Mesenchymal stem cell (in vitro differentiated cells and primary cell): ENCODE data around the gene PHTF2.

Experiments used
- DNase-seq: peaks from one replicate; pipeline ENCODE4 v3.0.0-alpha.2; 2013
- H2AFZ ChIP-seq: one replicate; pipeline ENCODE4 v1.6.1; 2013; ENCODE audit warnings: low read depth, mild to moderate bottlenecking, control low read depth, inconsistent platforms, low read length, moderate library complexity
- H2AK5ac ChIP-seq: 2 replicates; pipeline ENCODE4 v1.6.1; 2013; ENCODE audit warnings: low read length, moderate library complexity, mild to moderate bottlenecking, inconsistent platforms; ENCODE audit not compliant: severe bottlenecking
- H2BK120ac ChIP-seq: one replicate; pipeline ENCODE4 v1.6.1; 2013; ENCODE audit warnings: low read depth, mild to moderate bottlenecking, inconsistent platforms, low read length, moderate library complexity
- H2BK12ac ChIP-seq, 2 experiments: one replicate each; pipeline ENCODE4 v1.6.1; 2013; ENCODE audit warnings: inconsistent platforms in 2 of 2, low read length in 2 of 2, mild to moderate bottlenecking in 2 of 2, moderate library complexity in 2 of 2, control low read depth in 1 of 2
- H2BK15ac ChIP-seq: one replicate; pipeline ENCODE4 v1.6.1; 2013; ENCODE audit warnings: mild to moderate bottlenecking, low read depth, inconsistent platforms; ENCODE audit not compliant: poor library complexity, severe bottlenecking
- H2BK5ac ChIP-seq: 2 replicates; pipeline ENCODE4 v1.6.1; 2013; ENCODE audit warnings: low read depth, mild to moderate bottlenecking, low read length, control low read depth, inconsistent platforms; ENCODE audit not compliant: poor library complexity, severe bottlenecking
- H3K14ac ChIP-seq, 2 experiments: one replicate each; pipeline ENCODE4 v1.6.1; 2013; ENCODE audit warnings: inconsistent platforms in 2 of 2, low read length in 2 of 2, control low read depth in 1 of 2, mild to moderate bottlenecking in 1 of 2, moderate library complexity in 1 of 2
- H3K18ac ChIP-seq, 2 experiments: one replicate each; pipeline ENCODE4 v1.6.1; 2013; ENCODE audit warnings: inconsistent platforms in 2 of 2, low read length in 2 of 2, control low read depth in 1 of 2, low read depth in 1 of 2, mild to moderate bottlenecking in 1 of 2
- H3K23ac ChIP-seq, 2 experiments: one replicate each; pipeline ENCODE4 v1.6.1; 2013; ENCODE audit warnings: inconsistent platforms in 2 of 2, low read length in 2 of 2, mild to moderate bottlenecking in 2 of 2, moderate library complexity in 2 of 2, control low read depth in 1 of 2
- H3K27ac ChIP-seq: 2 replicates; pipeline ENCODE4 v1.5.1; 2013; ENCODE audit warnings: mild to moderate bottlenecking, moderate library complexity, low read length, control low read depth, inconsistent platforms; ENCODE audit not compliant: poor library complexity, severe bottlenecking
- H3K27me3 ChIP-seq, 2 experiments: 2 replicates each; pipeline versions ENCODE4 v1.6.1 to v1.7.0; 2013; ENCODE audit warnings: low read length in 2 of 2, mild to moderate bottlenecking in 2 of 2, moderate library complexity in 2 of 2, control low read depth in 1 of 2, inconsistent platforms in 1 of 2; ENCODE audit not compliant: control insufficient read depth in 1 of 2, insufficient read depth in 1 of 2
- H3K36me3 ChIP-seq, 2 experiments: 2 replicates each; pipeline versions ENCODE4 v1.6.1 to v1.7.0; 2013; ENCODE audit warnings: low read length in 2 of 2, control low read depth in 1 of 2, inconsistent platforms in 1 of 2, low read depth in 1 of 2, mild to moderate bottlenecking in 1 of 2; ENCODE audit not compliant: insufficient read depth in 2 of 2, control insufficient read depth in 1 of 2
- H3K4ac ChIP-seq, 2 experiments: one replicate each; pipeline ENCODE4 v1.6.1; 2013; ENCODE audit warnings: inconsistent platforms in 2 of 2, low read length in 2 of 2, mild to moderate bottlenecking in 2 of 2, moderate library complexity in 2 of 2, control low read depth in 1 of 2, low read depth in 1 of 2
- H3K4me1 ChIP-seq: 2 replicates; pipeline ENCODE4 v1.6.1; 2013; ENCODE audit warnings: low read depth, low read length, control low read depth; ENCODE audit not compliant: control insufficient read depth, insufficient read depth
- H3K4me2 ChIP-seq: 2 replicates; pipeline ENCODE4 v1.6.1; 2013; ENCODE audit warnings: low read length, mild to moderate bottlenecking, inconsistent platforms; ENCODE audit not compliant: poor library complexity, severe bottlenecking
- H3K4me3 ChIP-seq, 2 experiments: 2 replicates each; pipeline versions ENCODE4 v1.5.1 to v1.7.0; 2013; ENCODE audit warnings: low read length in 2 of 2, mild to moderate bottlenecking in 2 of 2, control low read depth in 1 of 2, low read depth in 1 of 2; ENCODE audit not compliant: insufficient read depth in 1 of 2
- H3K79me1 ChIP-seq: replicated peaks from 2 replicates; pipeline ENCODE4 v1.6.1; 2013; ENCODE audit warnings: mild to moderate bottlenecking, control low read depth, low read length, inconsistent platforms; ENCODE audit not compliant: poor library complexity, severe bottlenecking
- H3K9ac ChIP-seq: 2 replicates; pipeline ENCODE4 v1.7.0; 2013; ENCODE audit warnings: mild to moderate bottlenecking, low read length, moderate library complexity
- H3K9me3 ChIP-seq: 2 replicates; pipeline ENCODE4 v1.7.0; 2013; ENCODE audit warnings: mild to moderate bottlenecking, low read length; ENCODE audit not compliant: control insufficient read depth
- H4K8ac ChIP-seq: one replicate; pipeline ENCODE4 v1.6.1; 2013; ENCODE audit warnings: inconsistent platforms, mild to moderate bottlenecking, low read length, moderate library complexity
- H4K91ac ChIP-seq: one replicate; pipeline ENCODE4 v1.6.1; 2013; ENCODE audit warnings: mild to moderate bottlenecking, low read length, inconsistent platforms
- WGBS: methylation state at CpG from one replicate; pipeline ENCODE4 v1.1.7; 2013; ENCODE audit warnings: mixed read lengths; 5-methylcytosine and 5-hydroxymethylcytosine counted together

PHTF2 gene

DNA sequence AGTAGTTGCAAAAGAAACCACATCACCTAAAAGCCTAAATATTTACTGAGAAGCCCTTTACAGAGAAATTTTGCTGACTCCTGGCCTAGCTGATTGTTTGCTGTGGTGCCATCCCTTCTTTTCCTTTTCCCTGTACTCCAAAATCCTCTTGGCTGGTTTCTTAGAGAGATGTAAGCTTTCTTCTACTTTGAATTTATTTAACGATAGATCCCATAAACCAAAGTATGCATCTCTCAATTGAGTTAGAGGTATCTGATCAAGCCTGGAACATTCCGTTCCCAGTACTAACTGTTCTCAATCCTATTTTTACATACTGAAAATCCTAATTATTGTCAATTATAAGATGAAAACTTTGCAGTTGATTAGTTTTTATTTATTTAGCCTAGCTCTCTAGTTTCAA is 6.6 kb upstream of the PHTF2 start:
- no peak overlapping the region for H4K91ac ChIP-seq
- 60% methylated on average over 1 of the region's 2 CpGs for WGBS
- H3K14ac ChIP-seq = no peak overlapping the region
- no peak overlapping the region for H3K4me2 ChIP-seq
- no peak overlapping the region for H3K4me3 ChIP-seq
- H3K79me1 ChIP-seq = peaks cover 6% of the 10 kb centered on the region
- no peak overlapping the region for H4K8ac ChIP-seq
- H3K27ac ChIP-seq = no peak overlapping the region
- no peak overlapping the region for H2AK5ac ChIP-seq
- H3K9ac ChIP-seq = no peak overlapping the region
- no peak overlapping the region for H2AFZ ChIP-seq
- no peak overlapping the region for H2BK15ac ChIP-seq
- no peaks in the 10 kb centered on the region for H3K27me3 ChIP-seq
- H3K23ac ChIP-seq = no peak overlapping the region
- no peak overlapping the region for H3K18ac ChIP-seq
- H3K36me3 ChIP-seq = peaks cover 7 to 18% of the 10 kb centered on the region in 2 experiments
- H2BK12ac ChIP-seq = no peak overlapping the region
- H2BK120ac ChIP-seq = no peak overlapping the region
- H3K4ac ChIP-seq = no peak overlapping the region
- H2BK5ac ChIP-seq = no peak overlapping the region
- H3K4me1 ChIP-seq = no peaks in the 10 kb centered on the region
- no peaks in the 10 kb centered on the region for H3K9me3 ChIP-seq
- DNase-seq = peak; percentile 34

DNA sequence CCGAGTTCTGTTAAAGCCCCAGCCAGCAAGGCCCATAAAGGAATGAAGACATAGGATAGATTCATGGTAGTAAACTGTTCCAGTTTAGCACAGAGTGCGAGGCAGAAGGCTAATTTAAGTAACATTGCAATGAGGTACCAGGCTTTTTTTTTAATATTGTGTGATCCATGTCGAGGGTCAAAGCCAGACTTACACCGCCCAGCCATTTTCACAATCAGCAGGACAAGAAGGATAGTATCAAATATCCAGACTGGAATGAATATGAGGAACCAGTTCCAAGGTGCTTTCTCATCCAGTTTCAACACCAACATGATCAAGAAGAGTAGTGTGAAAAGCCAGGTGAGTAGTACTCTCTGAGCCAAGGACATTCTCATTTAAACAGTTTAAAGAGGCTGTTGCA is 4.6 kb upstream of the PHTF2 start:
- no peak for DNase-seq
- no peak overlapping the region for H3K27ac ChIP-seq
- H3K9me3 ChIP-seq = no peaks in the 10 kb centered on the region
- no peak overlapping the region for H2BK120ac ChIP-seq
- H3K4me2 ChIP-seq = no peak overlapping the region
- H3K9ac ChIP-seq = no peak overlapping the region
- no peak overlapping the region for H3K14ac ChIP-seq
- H3K36me3 ChIP-seq = peaks cover 7 to 18% of the 10 kb centered on the region in 2 experiments
- H2AK5ac ChIP-seq = no peak overlapping the region
- H3K4me3 ChIP-seq = no peak overlapping the region
- WGBS = 88% methylated on average over 3 of the region's 4 CpGs
- H3K18ac ChIP-seq = no peak overlapping the region
- H2BK12ac ChIP-seq = no peak overlapping the region
- peaks cover 9% of the 10 kb centered on the region for H3K79me1 ChIP-seq
- H3K27me3 ChIP-seq = no peaks in the 10 kb centered on the region
- no peaks in the 10 kb centered on the region for H3K4me1 ChIP-seq
- no peak overlapping the region for H2BK15ac ChIP-seq
- H3K4ac ChIP-seq = no peak overlapping the region
- no peak overlapping the region for H4K8ac ChIP-seq
- no peak overlapping the region for H2AFZ ChIP-seq
- no peak overlapping the region for H3K23ac ChIP-seq
- H4K91ac ChIP-seq = no peak overlapping the region
- no peak overlapping the region for H2BK5ac ChIP-seq

DNA sequence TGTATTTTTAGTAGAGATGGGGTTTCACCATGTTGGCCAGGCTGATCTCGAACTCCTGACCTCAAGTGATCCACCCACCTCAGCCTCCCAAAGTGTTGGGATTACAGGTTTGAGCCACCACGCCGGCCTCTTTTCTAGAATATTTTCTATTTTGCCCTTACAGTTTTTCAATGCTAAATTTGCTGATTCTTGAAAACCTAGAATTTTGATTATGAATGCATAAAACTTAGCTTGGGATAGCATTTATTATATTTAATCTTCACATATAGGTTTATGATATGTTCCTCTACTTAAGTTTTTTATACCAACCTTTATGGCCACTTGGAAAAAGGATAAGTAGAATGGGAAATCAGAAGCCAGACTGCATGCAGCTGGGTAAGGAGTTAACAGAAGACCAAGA is 2.5 kb upstream of the PHTF2 start:
- Histone ChIP-seq H3K36me3 (peaks cover 7 to 18% of the 10 kb centered on the region in 2 experiments), H3K4me1 (peaks cover 1% of the 10 kb centered on the region), H3K18ac (no peak overlapping the region), H2BK15ac (no peak overlapping the region), H3K27ac (no peak overlapping the region), H2AFZ (no peak overlapping the region), H3K4me3 (peak overlapping the region in 1 of 2 experiments; percentile 95), H4K91ac (no peak overlapping the region), H3K79me1 (peaks cover 12% of the 10 kb centered on the region), H3K23ac (no peak overlapping the region), H2BK12ac (no peak overlapping the region), H3K27me3 (no peaks in the 10 kb centered on the region), H2BK5ac (no peak overlapping the region), H3K9ac (no peak overlapping the region), H4K8ac (no peak overlapping the region), H3K14ac (no peak overlapping the region), H3K4me2 (no peak overlapping the region), H3K9me3 (no peaks in the 10 kb centered on the region), H2AK5ac (no peak overlapping the region), H3K4ac (no peak overlapping the region), H2BK120ac (no peak overlapping the region)
- no peak for DNase-seq
- no CpG with 5 or more reads among the region's 3 CpGs for WGBS

DNA sequence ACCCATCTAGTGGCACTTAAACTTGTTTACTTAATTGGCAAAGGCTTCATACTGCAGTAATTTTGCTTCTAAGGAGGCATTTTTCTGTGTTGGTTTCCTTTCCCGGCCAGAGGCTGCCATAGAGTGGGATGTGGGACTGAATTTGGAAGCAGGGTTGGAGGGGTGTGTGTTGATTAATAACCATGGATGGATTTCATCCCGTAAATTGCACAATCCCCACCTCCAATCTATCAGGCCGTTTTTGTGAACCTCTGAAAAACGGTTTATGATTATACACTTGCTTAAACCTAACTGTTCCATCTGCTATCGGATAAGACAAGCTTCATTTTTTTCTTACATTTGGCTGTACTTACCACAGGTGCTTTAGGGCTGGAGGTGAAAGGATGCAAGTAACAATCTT is 1.6 kb upstream of the PHTF2 start:
- Histone ChIP-seq H2AFZ (no peak overlapping the region), H3K4ac (no peak overlapping the region), H3K36me3 (peaks cover 7 to 18% of the 10 kb centered on the region in 2 experiments), H3K27me3 (no peaks in the 10 kb centered on the region), H3K18ac (no peak overlapping the region), H3K4me1 (peaks cover 1% of the 10 kb centered on the region), H3K4me2 (peak overlapping the region; percentile 77), H3K9ac (peak overlapping the region; percentile 97), H2BK120ac (no peak overlapping the region), H3K14ac (no peak overlapping the region), H4K91ac (no peak overlapping the region), H3K79me1 (peaks cover 12% of the 10 kb centered on the region), H3K23ac (no peak overlapping the region), H2BK5ac (no peak overlapping the region), H2AK5ac (no peak overlapping the region), H2BK12ac (no peak overlapping the region), H2BK15ac (no peak overlapping the region), H4K8ac (no peak overlapping the region), H3K4me3 (peak overlapping the region in 1 of 2 experiments; percentile 95), H3K9me3 (no peaks in the 10 kb centered on the region), H3K27ac (no peak overlapping the region)
- WGBS = 82% methylated on average over 2 of the region's 5 CpGs
- DNase-seq = peak; percentile 18
